Measurements from ENCODE around the gene B3GNT5.
A peak's percentile ranks its signal among the peaks of the same experiment; 100 is the strongest.

The B3GNT5 gene

DNA sequence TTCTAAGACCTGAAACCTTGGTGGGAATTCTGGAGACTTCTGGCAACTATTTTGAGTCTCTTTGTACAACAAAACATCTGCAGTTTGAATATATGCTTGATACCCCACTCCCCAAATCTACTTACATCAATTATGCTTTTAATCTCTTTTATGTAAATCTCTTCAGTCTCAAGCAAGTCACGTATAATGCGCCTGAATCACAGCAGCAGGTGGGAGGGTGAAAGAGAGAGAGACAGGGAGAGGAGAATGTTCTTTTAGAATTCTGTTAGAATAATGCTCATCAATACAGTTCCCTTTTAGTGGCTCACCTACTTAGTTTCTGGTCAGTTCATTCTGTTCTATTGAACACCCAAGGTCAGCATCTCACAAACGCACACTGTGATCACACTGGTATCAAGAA lies 22.2 kb upstream of the B3GNT5 start:
- DNase-seq, result no peak

DNA sequence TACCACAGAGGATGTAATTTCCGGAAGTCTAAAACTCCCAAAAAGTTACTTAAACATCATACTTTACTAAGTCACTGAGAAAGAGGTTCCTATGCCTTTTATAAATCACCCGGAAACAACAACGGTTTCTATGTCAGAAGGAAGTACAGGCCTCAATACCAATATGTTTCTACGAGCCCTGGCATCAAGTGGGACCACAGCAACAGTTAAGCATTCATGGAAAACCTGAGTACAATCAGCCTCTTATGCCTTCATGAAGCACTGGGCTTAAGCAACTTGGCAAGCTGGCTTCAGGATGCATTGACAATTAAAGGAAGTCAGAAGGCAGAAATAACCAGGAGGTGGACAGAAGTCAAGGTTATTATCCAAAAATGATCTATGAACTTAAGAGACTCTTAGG lies 19.1 kb upstream of the B3GNT5 start:
- no peak for DNase-seq

DNA sequence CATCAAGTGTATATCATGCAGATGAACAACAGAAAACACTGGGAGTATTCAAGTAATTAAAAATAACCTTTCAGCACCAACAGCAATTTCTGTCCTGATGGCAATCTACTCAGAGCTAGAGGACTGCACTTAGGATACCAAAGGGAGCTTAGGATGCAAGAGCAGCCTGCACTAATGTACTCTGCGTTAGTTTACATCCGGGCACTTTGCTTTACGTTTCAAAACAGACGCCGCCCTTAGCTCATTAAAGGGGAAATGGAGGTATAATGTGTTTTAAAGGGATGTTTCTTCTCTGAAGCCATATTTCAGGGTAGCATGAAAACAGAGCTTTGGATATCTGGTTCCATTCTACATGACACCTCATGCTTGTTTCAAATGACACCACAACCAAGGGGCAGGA lies 14.0 kb upstream of the B3GNT5 start:
- no peak for DNase-seq

DNA sequence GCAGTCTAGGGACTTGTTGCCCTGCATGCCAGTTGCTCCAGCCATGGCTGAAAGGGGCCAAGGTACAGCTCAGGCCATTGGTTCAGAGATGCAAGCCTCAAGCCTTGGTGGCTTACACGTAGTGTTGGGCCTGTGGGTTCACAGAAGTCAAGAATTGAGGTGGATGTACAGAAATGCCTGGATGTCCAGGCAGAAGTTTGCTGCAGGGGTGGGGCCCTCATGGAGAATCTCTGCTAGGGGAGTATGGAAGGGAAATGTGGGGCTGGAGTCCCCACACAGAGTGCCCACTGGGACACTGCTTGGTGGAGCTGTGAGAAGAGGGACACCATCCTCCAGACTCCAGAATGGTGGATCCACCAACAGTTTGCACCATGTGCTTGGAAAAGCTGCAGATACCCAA lies 10.6 kb upstream of the B3GNT5 start:
- no peak for DNase-seq

DNA sequence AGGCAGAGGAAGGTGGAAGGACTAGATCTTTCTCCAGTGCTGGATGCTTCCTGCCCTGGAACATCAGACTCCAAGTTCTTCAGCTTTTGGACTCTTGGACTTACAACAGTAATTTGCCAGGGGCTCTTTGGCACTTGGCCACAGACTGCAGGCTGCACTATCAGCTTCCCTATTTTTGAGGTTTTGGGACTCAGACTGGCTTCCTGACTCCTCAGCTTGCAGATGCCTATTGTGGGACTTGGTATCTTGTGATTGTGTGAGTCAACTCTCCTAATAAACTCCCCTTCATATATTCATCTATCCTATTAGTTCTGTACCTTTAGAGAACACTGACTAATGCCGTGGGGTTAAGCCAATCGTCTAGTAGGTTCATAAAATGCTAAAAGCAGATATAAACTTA lies 8.8 kb upstream of the B3GNT5 start:
- no peak for DNase-seq

DNA sequence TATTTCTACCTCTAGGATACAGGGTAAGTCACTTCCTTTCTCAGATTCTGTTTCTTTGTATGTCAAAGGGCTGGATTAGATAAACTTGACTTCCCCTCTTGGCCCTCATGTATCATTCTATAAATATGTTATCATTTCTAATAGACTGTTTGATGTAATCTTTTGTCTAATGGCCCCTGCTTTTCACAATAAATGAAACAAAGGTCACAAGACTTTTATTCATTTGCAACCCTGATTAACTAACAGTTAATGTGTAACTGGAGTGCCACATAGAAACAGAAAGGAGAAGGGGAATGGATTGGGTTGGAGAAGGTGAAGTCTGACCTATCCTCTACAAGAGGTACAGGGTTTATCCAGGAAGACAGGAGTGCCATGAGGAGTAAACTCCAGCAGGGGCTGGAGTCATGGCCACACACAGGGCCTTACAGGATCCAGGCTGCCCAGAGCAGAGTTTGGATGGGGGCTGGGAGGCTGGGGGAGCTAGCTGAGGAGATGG lies 8.0 kb upstream of the B3GNT5 start:
- DNase-seq, result no peak

DNA sequence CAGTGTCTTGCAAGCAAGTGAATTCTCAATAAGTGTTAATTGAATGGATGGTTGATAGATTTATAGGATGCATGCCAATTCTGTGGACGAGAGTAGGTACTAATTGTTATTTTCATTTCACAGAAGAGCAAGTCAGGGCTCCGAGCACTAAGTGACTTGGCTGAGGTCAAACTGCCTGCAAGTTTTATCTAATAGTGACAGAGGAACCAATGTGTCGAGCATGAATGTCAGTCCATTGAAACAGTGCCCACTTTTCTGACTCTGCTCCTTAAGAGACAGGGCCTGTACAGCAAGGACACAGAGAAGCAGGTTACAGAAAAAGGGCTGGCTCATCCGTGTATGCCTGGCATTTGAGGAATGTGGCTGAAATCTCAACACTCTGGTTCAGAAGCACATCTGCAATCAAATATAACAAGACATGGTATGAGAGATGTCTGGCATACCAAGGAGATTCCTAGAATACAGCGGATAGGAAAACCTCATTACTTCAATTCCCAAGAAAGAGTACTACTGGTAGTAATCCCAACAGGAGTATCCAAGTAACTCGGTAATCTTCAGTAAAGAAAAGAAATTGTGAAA lies 6.0 kb upstream of the B3GNT5 start:
- no peak for DNase-seq

DNA sequence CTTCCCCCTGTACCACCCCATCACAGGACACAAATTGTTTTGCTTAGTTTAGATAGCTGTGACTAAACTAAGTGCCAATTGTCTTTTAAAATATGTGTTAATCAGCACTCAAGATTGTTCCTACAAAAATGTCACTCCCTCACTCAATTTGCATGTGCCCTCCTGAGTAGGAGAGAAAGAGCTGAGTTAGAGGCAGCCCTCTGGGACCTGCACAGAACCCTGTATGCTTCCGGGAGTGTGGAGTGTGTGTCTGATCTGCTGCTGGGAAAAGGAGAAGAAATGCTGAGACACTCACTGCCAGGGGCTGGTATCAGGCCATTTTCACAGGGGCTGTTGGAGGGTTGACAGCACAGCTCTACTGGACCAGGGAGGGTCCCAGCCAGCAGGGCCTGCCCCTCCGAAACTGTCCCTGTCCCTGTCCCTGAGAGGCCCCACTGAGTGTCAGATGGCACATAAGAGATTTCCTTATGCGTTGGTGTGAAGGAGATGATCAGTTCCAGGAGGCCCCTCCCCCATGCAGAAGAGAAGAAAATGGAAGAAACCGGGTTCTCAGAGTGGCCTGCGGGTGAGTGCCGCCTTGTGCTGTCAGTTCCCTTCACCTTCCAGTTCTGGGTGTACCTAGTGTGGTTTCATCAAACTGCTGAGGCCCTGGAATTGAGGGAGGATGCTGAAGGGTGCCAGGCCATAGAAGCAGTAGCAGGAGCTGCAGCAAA lies 3.9 kb upstream of the B3GNT5 start:
- no peak for DNase-seq

DNA sequence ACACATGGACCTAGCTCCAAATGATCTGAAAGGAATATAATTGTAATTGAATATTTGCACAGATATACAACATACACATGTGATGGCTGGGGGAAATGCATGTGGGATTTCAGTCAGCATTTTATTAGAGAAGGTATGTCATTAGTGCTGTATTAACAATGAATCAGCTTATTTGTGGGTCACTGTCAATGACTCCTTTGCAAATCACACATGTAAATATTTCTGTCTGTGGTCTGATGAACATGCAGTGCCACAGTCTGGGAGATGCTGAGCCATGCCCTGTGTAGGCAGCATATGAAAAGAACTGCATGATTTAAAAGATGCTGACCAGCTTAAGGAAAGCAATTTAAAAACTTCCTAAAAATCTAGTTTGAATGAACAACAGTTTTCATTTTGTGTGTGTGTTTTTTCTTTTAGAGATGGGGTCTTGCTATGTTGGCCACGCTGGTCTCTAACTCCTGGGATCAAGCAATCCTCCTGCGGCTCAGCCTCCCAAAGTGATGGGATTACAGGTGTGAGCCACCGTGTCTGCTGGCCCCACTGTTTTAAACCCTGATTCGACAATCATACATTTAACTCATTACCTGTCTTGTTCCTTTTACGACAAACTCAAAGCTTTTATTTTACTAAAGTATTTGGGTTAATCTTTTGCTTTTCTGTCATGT lies 803 bp upstream of the B3GNT5 start:
- DNase-seq, result no peak

DNA sequence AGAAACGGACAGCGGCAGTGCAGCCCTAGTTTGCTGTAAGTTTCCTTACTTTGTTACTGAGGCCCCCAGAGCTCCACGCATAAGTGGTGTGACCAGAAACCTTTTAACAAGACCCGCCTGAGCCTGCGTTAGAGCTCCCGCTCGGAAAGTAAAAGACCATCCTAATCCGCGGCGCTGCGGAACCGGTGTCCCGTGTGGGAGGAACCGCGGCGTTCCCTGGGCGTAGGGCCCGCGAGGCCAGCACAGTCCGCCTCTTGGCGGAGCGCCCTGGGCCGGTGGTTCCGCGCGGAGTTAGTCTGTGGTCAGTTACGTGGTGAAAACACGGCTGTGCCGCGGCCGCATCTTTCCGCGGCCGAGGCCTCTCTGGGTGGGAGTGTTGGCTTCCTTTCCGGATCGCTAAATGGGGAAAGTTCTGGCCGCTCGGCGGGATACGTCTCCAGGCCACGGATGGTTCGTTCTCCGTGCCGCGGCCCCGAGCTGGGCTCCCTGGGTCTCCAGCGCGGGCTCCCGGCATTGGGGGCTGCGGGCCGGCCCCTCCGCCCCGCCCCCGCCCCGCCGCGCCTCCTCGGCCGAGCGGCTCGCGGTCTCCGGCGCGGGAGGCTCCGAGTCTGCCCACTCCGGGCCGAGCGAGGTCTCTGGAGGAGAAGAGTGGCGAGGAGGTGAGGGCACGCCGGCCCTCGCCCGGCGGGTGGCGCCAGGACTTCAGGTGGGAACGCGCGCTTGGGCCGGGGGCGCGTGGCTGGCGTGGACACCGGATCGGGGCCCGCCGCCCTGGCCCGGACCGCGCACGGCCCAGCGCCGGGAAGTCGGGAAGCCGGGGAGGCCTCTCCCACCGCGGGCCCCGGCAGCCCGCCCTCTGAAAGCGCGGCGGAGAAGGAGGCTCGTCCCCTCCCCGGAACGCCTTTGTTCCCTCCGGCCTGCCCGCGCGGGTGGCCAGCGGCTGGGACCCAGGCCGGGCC lies 754 bp downstream of the B3GNT5 start:
- peak in 1 of 2 experiments; percentile 33 for DNase-seq

DNA sequence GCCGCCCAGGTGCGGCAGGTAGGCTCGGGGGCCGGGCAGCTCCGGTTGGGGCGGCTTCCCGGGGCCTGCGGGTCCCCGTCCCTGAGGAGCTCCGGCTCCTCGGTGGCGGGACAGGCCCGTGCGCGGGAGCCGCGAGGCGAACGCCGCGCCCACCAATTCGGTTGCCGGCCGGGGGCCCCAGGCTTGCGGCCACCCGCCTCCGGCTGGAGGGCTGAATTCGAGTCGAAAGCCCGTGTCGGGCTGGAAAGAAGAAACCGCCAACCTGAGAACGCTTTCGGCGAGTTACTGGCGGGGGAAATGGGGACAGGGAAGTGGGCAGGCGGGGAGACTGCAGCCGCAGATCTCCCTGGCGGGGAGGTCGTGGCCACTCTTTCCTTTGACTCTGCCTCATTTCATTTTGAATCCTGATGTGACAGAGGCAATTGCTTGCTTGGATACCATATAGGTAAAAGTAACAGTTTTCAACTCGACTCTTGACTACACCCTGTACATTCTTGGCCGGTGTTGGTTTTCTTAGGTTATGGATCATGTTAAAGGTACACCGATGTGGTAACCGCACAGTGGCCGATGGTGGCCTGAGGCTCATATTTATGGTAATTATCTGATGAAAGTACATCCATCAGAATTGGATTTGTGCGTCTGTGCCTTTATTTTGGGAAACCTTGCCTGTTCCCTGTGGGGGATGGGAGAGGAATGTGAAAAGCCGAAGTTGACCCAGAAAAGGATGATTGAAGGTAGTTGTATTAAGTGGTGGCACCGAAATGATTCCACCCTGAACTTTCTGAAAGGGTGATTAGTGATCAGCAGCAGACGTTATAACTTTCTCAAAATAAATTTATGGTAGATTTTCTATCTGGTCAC lies 1.7 kb downstream of the B3GNT5 start:
- peak in 1 of 2 experiments; percentile 15 for DNase-seq

DNA sequence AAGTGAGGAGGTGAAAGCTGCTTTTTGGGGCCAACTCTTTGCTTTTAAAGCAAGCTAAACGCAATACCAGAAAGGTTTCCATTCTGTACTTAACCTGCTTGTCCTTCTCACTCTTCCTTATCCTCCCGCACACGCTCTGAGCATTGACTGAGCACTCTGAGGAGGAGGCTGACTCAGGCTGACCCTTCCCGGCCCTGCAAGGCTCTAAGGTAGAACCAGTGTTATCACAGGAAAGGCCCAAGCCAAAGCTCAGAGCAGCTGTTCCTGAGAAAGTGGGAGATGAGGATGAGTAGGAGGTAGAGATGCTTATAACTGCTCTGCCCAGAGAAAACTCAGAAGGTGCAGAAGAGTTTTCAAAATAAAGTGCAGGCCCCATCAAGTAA lies 2.3 kb downstream of the B3GNT5 start:
- DNase-seq, result no peak

DNA sequence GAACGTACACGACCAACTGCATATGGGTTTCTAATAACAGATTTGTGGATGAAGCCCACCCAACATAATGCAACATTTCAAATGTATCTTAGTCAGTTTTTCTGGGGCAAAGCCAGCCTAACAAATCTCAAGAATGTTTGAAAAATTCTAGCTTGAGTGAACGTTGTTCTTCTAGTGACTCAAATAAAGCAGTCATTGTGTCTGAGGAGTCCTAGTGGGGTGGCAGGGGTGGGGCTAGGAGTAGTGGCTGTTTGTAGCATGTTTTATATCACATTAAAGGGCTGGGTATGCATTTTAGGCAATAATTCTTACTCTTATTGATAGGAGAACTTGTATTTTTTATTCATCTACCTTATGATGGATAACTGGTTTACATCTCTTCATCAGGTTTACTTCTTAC lies 6.0 kb downstream of the B3GNT5 start:
- no peak for DNase-seq

DNA sequence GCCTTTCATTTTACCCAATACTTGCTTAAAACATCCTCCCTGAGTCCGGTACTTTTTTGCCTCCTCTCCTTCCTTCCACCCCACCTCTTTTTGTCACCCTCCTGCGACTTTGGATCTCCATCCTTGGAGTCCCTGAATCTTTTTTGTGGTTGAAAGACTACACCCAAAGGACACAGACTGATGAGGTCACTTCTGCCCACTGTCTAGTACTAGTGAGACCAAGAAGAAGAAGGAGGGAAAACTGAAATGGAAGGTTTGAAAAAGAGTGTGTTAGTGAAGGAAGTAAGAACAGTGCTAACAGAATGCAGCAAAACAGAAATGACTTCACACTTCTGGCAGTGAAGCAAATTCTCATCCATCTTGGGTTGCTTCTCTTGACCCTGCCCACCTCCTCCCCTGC lies 6.6 kb downstream of the B3GNT5 start:
- DNase-seq, result no peak

DNA sequence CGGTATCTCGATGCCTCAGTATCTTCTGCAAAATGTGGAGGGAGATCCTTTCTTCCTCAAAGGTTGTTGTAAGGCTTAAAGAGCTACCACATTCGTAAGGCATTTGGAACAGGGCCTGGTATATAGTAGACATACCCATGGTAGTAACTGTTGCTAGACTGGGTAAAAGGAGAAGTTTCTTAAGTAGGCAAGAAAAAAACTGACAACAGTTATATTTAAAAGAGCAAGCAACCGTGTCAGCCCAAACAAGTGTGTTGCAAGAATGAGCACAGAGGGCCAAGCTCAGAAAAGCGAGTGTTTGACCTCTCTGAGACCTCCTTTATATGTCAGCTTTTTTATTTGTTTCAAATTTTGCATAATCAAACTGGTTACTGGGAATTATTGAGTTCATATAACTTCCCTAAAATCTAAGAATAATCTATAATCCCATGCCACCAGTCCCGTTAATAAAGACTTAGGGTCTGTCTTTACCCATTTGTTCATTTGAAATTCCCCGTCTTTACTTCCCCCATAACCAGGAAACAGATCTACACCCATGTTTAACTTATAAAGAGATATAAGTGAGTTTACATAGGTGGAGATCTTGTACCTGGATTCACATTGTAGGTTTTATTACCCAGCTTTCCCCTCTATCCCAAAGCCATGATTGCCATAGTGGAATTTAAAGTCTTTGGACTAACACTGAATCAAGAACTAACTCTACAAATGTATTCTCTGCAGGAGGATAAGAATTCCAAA lies 7.3 kb downstream of the B3GNT5 start:
- no peak for DNase-seq

DNA sequence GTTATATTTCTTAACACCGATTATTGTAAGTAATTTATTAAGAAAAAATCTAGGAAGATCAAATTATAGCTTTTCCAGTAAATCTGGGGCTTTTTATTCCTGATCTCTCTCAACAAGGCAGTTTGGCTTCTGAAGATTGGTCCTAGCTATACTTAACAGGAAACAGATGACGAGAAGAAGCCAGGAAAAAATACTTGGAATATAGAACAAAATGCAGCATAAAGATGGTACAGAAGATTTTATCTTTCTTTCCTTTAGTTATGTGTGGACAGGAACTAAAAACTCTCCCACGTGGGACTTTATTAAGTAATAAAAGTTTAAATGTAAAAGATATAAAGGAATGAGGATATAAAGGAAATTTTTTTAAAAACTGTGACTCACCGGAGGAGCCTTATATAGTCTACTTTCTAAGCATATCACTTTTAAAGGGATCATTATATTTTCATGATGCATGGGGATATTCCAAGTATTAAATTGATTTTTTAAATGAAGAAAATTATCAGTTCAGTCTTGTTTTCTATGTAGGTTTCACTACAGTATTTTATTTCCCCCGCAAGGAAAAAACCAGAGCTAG lies 8.2 kb downstream of the B3GNT5 start:
- DNase-seq, result no peak

DNA sequence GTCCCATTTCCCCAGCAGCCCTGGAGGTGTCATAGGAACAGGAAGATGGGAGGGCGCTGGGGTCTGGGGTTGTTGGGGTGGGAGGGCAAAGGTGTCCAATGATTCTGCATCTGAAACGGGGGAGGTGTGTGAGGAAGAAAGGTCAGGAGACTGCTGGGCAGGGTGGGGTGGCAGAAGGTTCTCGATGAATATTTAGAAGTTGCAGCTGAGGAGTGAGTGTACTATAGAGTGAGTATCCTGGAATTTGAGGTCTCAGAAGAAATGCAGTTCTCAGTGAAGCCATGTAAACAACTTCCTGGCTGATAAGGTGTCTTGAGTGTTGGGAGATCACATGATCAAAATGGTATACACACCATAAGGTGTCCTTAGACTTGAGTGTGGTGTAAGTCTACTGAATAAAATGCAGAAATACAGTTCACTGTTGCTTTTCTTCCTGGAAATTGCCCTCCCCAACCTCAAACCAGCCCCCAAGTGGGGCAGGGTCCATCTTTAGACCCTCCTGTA lies 9.9 kb downstream of the B3GNT5 start:
- DNase-seq, result no peak

DNA sequence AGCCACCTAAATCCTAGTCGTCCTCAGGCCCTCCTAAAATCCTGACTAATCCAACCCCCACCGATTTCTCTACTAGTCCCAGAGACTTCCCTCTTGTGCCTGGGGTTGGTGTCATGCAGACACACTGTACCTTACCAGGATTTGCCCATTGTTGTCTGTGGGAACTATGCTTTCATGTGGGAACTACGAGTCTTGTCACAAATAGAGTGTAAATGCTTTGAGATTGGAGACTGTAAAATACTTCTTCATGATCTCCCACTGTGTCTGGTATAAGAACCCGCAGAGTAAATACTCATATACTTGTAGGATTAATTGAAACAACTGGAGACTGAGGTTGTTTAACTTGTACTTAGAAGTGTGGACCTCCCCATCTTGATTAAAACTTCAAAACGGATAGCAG lies 11.2 kb downstream of the B3GNT5 start:
- no peak for DNase-seq

DNA sequence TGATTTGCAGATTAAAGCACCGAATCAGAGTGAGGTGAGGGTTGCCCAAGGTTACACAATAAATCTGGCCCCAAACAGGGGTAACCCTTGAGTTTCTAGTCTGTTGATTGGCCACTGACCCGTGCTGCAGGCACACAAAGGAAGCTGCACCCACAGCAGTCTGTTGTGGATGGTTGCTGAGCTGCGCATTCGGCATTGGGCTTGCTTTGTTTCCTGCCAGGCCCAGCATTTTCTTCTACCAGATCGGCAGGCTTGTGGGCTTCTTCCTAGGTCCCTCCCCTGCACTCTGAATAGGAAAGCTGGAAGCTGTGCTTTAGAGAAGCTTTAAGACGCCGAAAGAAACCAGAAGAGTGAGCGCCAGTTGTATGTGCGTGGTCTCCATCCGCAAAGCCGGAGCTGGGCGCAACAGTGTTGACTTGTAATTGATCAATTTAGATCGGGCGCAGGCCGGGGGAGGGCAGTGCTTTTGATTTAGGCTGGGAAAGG lies 12.1 kb downstream of the B3GNT5 start:
- DNase-seq, result no peak

DNA sequence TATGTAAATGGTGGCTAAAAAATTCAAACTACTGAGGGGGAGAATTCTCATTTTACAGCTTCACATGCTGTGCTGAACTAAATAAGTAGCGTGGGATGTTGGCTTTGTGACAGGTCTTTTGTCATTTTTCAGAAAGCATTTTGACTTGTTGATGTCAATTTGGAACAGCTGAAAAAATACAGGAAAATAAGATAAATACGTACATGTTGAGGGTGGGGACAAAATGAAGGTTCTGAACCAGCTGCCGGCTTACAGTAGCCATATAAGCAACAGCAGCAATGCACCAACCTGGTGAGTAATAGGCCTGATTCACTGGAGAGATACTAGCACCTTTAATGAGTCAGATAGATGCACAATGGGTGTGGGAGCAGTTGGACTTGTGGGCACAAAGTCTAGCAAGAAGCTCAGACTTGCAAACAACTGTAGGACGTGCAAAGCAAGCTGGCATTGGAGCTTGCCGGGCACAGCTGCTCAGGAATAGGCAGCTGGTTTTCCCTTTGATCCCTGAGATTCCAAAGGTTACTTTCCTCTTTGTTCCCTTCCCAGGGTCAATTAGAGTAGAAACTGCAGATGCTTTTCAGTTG lies 12.9 kb downstream of the B3GNT5 start:
- peak; percentile 16 to 60 for DNase-seq
